AG10803 (cell line): ENCODE measurements around the gene SH3BP4.

ENCODE experiments used
- DNase-seq: peaks from one replicate; pipeline ENCODE4 v3.0.0; 2010; ENCODE audit warnings: low read depth
- H3K4me3 ChIP-seq: 2 replicates; pipeline ENCODE4 v1.5.1; 2011; ENCODE audit warnings: mild to moderate bottlenecking, low read length, control low read depth
- TF ChIP-seq, protein P1 (sequence below): conservative IDR thresholded peaks from 2 replicates; pipeline ENCODE4 v1.5.1; 2011; ENCODE audit warnings: mild to moderate bottlenecking, low read length, control low read depth, inconsistent platforms

SH3BP4 gene

GRCh38 chr2:235092433-235093223 is 140.8 kb downstream of the SH3BP4 start:
- DNase-seq = no peak
- H3K4me3 ChIP-seq = no peak overlapping the region
- TF ChIP-seq, protein P1, sequence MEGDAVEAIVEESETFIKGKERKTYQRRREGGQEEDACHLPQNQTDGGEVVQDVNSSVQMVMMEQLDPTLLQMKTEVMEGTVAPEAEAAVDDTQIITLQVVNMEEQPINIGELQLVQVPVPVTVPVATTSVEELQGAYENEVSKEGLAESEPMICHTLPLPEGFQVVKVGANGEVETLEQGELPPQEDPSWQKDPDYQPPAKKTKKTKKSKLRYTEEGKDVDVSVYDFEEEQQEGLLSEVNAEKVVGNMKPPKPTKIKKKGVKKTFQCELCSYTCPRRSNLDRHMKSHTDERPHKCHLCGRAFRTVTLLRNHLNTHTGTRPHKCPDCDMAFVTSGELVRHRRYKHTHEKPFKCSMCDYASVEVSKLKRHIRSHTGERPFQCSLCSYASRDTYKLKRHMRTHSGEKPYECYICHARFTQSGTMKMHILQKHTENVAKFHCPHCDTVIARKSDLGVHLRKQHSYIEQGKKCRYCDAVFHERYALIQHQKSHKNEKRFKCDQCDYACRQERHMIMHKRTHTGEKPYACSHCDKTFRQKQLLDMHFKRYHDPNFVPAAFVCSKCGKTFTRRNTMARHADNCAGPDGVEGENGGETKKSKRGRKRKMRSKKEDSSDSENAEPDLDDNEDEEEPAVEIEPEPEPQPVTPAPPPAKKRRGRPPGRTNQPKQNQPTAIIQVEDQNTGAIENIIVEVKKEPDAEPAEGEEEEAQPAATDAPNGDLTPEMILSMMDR = no peak

DNA sequence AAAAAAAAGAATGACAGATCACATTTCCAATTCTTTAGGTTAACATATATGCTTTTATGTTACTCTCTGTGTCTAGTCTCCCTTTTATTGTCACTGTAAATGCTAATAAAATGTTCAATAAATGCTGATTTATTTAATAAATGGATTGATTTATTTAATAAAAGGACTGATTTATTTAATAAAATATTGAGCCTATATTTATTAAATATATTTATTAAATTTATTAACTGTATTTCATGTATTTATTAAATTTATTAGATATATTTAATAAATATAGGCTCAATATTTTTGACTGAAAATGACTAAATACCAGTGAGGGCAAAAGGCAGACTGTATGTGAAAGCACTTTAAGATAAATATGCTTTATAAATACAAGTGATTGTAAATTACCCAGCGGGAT is 142.6 kb downstream of the SH3BP4 start:
- TF ChIP-seq, protein P1 = no peak
- DNase-seq = no peak
- H3K4me3 ChIP-seq = no peak overlapping the region

DNA sequence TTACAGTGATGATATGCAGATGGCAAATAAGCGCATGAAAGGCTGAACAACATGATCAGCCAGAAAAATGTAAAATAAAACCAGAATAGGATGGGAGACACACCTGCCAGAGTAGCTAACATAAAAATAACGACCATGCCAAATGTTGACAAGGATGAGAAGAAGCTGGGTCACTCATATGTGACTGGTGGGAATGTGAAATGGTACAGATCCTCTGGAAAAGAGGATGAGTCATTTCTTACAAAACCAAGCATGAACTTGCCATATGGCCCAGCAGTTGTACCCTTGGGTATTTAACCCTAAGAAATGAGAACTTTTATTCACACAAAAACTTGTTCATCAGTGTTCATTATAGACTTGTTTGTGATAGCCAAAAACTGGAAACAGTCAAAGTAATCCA is 143.8 kb downstream of the SH3BP4 start:
- peak; percentile 68 for DNase-seq
- H3K4me3 ChIP-seq = no peak overlapping the region
- TF ChIP-seq, protein P1 = peak; percentile 1; the same call in 1 of the 2 replicates

DNA sequence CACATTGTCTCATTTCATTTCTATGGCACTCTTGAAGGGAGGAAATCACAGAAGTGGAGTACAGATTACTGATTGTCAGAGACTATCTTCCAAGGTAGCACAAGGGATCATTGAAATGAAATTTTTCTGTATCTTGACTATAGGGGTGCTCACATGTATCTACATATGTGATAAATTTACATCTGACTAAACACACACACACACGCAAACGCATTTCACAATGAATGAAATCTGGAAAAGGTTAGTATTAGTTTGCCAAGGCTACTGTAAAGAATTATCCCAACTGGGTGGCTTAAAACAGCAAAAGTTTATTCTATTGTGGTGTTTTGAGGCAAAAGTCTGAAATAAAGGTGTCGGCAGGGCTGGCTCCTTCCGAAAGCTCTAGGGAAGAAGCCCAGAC is 144.6 kb downstream of the SH3BP4 start:
- DNase-seq = no peak

GRCh38 chr2:235097196-235097595 is 145.4 kb downstream of the SH3BP4 start:
- TF ChIP-seq, protein P1 = no peak
- no peak for DNase-seq
- H3K4me3 ChIP-seq = no peak overlapping the region

More for the DNA sequence above, 144.6 kb downstream of the SH3BP4 start:
- TF ChIP-seq, protein P1 = no peak
- no peak overlapping the region for H3K4me3 ChIP-seq

GRCh38 chr2:235098269-235098668 is 146.5 kb downstream of the SH3BP4 start:
- H3K4me3 ChIP-seq = no peak overlapping the region
- TF ChIP-seq, protein P1 = no peak
- DNase-seq = no peak
